Fibroblast of mammary gland (primary cell): Measurements from ENCODE around the gene C1orf105.

Experiments
- DNase-seq: peaks from one replicate; pipeline ENCODE4 v3.0.0-alpha.2; 2010; ENCODE audit warnings: low read depth
- H3K4me3 ChIP-seq: 2 replicates; pipeline ENCODE4 v1.5.1; 2011; ENCODE audit warnings: low read depth, mild to moderate bottlenecking, low read length, moderate library complexity; ENCODE audit not compliant: control insufficient read depth
- CTCF ChIP-seq: conservative IDR thresholded peaks from 2 replicates; pipeline ENCODE4 v1.5.1; 2011; ENCODE audit warnings: low read depth, low read length, inconsistent platforms; ENCODE audit not compliant: control insufficient read depth, insufficient read depth

The C1orf105 gene

GRCh38 chr1:172380441-172381244 lies 39.8 kb upstream of the C1orf105 start:
- H3K4me3 ChIP-seq: no peak overlapping the region
- TF ChIP-seq CTCF: no peak

GRCh38 chr1:172381946-172382345 lies 38.5 kb upstream of the C1orf105 start:
- DNase-seq: no peak
- no peak overlapping the region for H3K4me3 ChIP-seq
- TF ChIP-seq CTCF: no peak

More at GRCh38 chr1:172380441-172381244, 39.8 kb upstream of the C1orf105 start:
- no peak for DNase-seq

GRCh38 chr1:172382406-172382805 lies 38.1 kb upstream of the C1orf105 start:
- no peak overlapping the region for H3K4me3 ChIP-seq
- TF ChIP-seq CTCF: no peak
- no peak for DNase-seq

- H3K4me3 ChIP-seq: no peak overlapping the region
- no peak for DNase-seq
- no peak for TF ChIP-seq CTCF
These were observed 37.5 kb upstream of the C1orf105 start for GRCh38 chr1:172382990-172383389.

- H3K4me3 ChIP-seq: no peak overlapping the region
- DNase-seq: peak; percentile 57
- TF ChIP-seq CTCF: no peak
These were observed 36.9 kb upstream of the C1orf105 start for GRCh38 chr1:172383536-172383935.

GRCh38 chr1:172384656-172385055 lies 35.8 kb upstream of the C1orf105 start:
- TF ChIP-seq CTCF: no peak
- no peak for DNase-seq
- H3K4me3 ChIP-seq: no peak overlapping the region
